CD4-positive, alpha-beta T cell treated with Interleukin-6 at 100 ng/mL for 8 hours (primary cell): ENCODE measurements around the gene AIF1L.

ENCODE experiments used
- DNase-seq: peaks from one replicate; pipeline ENCODE4 v3.0.0-alpha.2; 2020; ENCODE audit warnings: mixed read lengths, low spot score

The AIF1L gene

GRCh38 chr9:131096269-131097125 is at the start of gene AIF1L:
TSS of gene AIF1L (plus strand) at chr9:131096531. CDS start at chr9:131096630, 99 bp downstream.
- no peak for DNase-seq

GRCh38 chr9:131046581-131047202 is 49.6 kb upstream of the AIF1L start:
- peak; percentile 63 for DNase-seq

DNA sequence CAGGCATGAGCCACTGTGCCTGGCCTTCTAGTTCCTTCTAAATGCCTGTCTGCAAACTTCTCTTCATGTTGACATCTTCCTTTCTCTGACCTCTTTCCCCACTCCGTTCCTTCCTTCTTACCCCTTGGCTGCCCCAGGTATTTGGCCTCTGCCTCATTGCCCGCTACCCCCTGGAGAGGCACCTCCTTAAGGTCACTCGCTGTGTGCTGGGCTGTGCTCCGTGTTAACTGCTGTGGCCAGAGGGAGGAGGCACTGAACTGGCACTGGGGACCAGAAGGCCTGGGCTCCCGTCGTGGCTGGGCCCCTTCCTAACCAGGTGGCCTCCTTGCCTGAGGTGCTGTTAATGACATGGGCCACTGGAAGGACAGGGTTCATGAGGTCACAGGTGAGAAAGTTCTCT is 48.0 kb upstream of the AIF1L start:
- no peak for DNase-seq

DNA sequence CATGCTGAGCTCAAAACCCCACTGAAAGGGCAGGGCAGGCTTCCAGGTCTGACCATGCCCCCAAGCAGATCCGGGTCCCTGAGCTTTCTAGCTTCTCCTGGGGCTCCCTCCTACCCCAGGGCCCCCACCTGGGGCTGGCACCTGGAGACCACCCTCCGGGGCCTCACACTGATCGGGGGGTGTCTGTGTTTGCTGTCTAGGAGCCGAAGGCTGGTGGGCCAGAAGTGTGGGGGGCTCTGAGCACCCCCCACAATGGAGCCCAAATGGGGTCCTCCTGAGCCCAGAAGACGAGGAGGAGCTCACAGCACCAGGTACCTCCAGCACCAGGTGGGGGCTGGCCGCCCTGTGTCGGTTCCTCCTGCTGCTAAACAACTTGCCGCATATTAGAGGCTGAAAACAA is 47.5 kb upstream of the AIF1L start:
- no peak for DNase-seq

DNA sequence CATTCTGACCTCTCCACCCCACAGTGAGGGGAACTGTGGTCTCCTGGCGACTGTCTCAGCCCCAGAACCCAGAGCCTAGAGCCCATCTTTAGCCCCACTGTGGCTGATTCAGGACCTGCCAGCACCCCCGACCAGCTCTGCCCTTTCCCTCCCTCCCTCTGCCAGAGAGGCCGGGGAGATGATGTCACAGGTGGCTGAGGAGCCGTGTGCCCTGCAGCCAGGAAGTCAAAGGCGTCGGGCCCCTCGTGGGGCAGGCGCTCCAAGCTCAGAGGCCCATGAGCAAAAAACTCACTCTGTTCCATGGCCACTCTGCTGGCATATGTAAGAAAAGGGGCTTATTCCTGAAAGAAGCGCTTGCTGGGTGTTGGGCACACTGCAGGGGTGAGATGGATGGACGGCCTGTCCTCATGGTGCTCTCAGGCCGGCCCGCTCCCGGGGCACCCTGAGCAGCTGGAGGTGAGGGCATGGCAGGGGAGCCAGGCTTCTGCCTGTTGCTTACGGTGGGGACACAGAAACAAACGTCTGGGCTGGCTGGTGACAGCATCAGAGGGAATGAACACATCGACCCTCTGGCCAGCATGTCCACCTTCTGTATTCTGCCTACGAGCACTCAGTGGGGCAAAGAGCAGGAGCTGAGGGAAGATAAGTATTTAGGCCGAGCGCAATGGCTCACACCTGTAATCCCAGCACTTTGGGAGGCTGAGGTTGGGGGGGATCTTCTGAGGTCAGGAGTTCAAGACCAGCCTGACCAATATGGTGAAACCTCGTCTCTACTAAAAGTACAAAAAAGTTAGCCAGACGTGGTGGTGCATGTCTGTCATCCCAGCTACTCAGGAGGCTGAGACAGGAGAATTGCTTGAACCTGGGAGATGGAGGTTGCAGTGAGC is 46.3 kb upstream of the AIF1L start:
- DNase-seq, result no peak

DNA sequence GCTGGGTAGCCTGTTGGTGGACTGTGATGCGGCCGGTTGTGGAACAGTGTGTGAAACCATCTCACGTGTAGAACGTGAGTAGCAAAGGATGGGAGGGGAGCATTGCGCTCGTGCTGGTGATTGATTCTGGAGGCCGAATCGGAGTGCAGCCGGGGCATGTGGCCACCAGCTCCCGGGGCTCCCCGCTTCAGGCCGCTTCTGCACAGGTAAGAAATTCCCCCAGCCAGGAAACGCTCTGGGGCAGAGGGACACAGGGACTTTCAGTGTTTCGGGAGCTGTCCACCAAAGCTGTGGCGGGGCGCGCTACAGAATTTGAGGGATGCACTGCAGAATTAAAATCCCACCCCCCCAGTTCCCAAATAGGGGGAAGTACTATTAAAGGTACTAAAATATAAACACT is 45.5 kb upstream of the AIF1L start:
- DNase-seq, result no peak

- DNase-seq, result no peak
Observed at GRCh38 chr9:131051592-131052517, 44.5 kb upstream of the AIF1L start.

DNA sequence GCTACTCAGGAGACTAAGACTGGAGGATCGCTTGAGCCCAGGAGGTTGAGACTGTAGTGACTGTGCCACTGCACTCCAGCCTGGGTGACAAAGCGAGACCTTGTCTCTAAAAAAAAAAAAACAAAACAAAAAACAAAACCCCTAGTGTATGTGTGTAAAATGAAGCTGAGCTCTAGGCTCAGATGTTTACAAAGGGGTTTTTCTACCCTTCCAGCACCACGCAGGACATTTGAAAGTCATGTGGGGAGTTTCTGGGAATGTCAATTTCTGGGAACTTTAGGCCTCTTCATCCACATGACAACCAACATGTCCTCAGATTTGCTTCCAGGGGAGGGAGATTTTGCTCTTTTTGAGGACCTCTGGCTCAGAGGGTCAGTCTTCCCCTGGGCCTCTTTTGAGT is 42.4 kb upstream of the AIF1L start:
- DNase-seq, result no peak

GRCh38 chr9:131056781-131057506 is 39.4 kb upstream of the AIF1L start:
- DNase-seq, result no peak

DNA sequence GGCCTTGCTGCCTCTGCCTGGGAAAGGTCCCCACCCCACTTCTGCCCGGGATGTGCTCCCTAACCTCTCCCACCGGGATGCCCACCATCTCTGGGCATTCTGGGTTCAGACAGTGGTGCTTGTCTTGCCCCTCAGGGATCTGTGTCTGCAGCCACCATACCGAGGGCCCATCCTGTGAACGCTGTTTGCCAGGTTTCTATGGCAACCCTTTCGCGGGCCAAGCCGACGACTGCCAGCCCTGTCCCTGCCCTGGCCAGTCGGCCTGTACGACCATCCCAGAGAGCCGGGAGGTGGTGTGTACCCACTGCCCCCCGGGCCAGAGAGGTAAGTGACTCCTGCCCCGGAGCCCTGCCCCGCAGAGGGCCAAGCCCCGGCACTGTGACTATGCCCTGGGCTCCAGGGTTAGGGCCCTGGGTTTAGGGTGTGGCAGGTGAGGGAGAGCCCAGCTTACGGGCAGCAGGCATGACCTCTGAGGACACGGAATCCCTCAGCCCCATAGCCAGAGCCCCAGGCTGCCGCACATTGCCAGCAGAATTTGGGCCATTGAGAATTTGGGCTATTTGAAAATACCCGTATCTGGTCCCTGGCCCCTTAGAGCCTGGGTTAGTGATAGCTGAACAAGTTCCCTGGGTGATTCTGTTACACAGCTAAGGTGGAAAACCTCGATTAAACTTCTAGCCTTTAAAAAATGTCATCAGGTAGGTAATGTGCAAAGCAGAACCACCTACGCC is 35.3 kb upstream of the AIF1L start:
- no peak for DNase-seq

GRCh38 chr9:131062969-131063368 is 33.4 kb upstream of the AIF1L start:
- DNase-seq, result no peak

- DNase-seq, result no peak
Observed at GRCh38 chr9:131065599-131065998, 30.7 kb upstream of the AIF1L start.

GRCh38 chr9:131067625-131068024 is 28.7 kb upstream of the AIF1L start:
- DNase-seq, result no peak

- no peak for DNase-seq
Observed at GRCh38 chr9:131068076-131068816, 28.1 kb upstream of the AIF1L start.

- DNase-seq, result no peak
Observed at GRCh38 chr9:131069699-131070098, 26.6 kb upstream of the AIF1L start.

DNA sequence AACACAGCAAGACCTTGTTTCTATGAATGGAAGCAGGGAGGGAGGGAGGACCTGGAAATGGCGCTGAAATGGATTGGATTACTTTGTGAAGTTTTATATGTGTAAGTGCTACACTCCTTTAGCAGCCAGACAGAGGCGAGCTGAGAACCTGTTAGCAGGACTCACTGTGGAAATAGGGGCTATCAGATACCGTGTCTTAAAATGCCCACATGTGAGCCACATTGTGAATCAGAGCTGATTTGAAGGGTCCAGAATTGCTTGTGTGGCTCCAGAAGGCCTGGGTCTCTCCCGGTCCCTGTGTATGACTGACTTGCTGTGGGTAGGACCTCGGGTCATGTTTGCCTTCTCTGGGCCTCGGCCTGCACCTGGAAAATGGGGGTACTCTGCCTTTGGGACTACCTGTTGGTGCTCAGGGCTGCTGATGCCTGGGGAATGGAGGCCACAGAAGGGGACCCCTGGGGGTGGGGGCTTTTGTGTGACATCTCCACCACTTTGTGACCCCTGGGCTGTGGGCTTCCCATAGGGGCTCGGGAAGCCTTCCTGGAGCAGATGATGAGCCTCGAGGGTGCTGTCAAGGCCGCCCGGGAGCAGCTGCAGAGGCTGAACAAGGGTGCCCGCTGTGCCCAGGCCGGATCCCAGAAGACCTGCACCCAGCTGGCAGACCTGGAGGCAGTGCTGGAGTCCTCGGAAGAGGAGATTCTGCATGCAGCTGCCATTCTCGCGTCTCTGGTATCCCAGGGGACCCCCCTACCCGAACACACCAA is 24.0 kb upstream of the AIF1L start:
- no peak for DNase-seq

DNA sequence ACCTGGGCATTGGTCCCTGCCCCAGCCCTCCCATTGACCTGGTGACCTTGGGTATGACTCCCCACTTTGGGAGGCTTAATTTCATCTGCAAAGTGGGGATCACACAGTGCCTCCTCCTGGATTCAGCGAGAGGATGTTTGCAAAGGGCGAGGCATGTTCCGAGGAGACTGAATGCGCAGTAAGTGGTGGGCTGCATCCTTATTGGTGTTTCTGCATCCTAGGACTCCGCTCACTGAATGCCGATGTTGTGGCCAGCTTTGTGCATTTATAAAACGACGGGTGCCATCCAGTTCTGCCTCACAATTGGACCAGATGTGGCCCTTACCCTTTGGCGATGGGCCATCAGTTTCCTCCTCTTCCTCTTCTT is 23.5 kb upstream of the AIF1L start:
- no peak for DNase-seq

GRCh38 chr9:131076347-131077195 is 19.8 kb upstream of the AIF1L start:
- no peak for DNase-seq
